HUES48 (cell line): ENCODE results near the gene MFRP.
A peak's percentile ranks its signal among the peaks of the same experiment; 100 is the strongest.

Source experiments
- H3K27ac ChIP-seq: one replicate; pipeline ENCODE4 v1.7.0; 2013; ENCODE audit warnings: low read depth, low read length, inconsistent platforms
- H3K27me3 ChIP-seq: 2 replicates; pipeline ENCODE4 v1.6.1; 2013; ENCODE audit warnings: mild to moderate bottlenecking, low read length; ENCODE audit not compliant: control insufficient read depth, insufficient read depth
- H3K36me3 ChIP-seq: 2 replicates; pipeline ENCODE4 v1.6.1; 2013; ENCODE audit warnings: low read length; ENCODE audit not compliant: control insufficient read depth, insufficient read depth
- H3K4me1 ChIP-seq: 2 replicates; pipeline ENCODE4 v1.6.1; 2013; ENCODE audit warnings: mild to moderate bottlenecking, low read length; ENCODE audit not compliant: control insufficient read depth, insufficient read depth
- H3K4me3 ChIP-seq: 2 replicates; pipeline ENCODE4 v1.5.1; 2013; ENCODE audit warnings: mild to moderate bottlenecking, low read depth, low read length
- H3K9ac ChIP-seq: 2 replicates; pipeline ENCODE4 v1.6.1; 2013; ENCODE audit warnings: mild to moderate bottlenecking, low read depth, low read length, moderate library complexity
- H3K9me3 ChIP-seq: 2 replicates; pipeline ENCODE4 v1.6.1; 2013; ENCODE audit warnings: low read length; ENCODE audit not compliant: control insufficient read depth, insufficient read depth

The MFRP gene

DNA sequence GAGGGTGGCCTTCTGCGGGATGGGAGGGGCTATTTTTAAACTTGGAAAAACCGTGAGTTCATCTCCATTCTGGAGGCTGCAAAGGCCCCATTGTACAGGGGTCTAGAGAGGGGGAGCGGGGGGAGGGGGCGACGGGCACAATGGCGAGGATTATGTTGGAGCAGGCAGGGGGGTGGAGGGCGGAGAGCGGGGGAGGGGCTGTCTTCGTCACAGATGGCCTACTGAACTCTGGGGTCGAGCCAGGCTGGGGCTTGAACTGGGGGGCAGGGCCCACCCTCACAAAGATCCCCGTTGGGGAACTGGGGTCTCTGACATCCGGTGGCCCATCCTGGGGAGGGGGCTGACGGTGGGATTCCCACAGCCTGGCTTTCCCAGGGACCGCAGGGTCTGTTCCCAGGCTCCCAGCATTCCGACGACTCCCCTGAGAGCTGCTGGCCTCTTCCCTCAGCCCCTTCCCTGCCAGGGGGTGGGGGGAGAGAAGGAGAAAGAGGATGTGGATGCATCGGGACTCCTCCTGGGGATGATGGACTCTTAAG lies 26.2 kb downstream of the MFRP start:
- Histone ChIP-seq H3K36me3 (no peaks in the 10 kb centered on the region), H3K9me3 (no peaks in the 10 kb centered on the region), H3K9ac (no peak overlapping the region), H3K4me3 (peak overlapping the region; percentile 56), H3K27ac (peak overlapping the region; percentile 78), H3K27me3 (peaks cover 31% of the 10 kb centered on the region), H3K4me1 (peaks cover 45% of the 10 kb centered on the region)

GRCh38 chr11:119319700-119320239 lies 26.7 kb downstream of the MFRP start:
- Histone ChIP-seq H3K9me3 (no peaks in the 10 kb centered on the region), H3K4me3 (no peak overlapping the region), H3K36me3 (no peaks in the 10 kb centered on the region), H3K27me3 (peaks cover 36% of the 10 kb centered on the region), H3K9ac (no peak overlapping the region), H3K4me1 (peaks cover 50% of the 10 kb centered on the region), H3K27ac (no peak overlapping the region)

- H3K36me3 ChIP-seq = no peaks in the 10 kb centered on the region
- H3K27ac ChIP-seq = peak overlapping the region; percentile 66
- H3K9ac ChIP-seq = no peak overlapping the region
- no peaks in the 10 kb centered on the region for H3K9me3 ChIP-seq
- peaks cover 53% of the 10 kb centered on the region for H3K4me1 ChIP-seq
- H3K4me3 ChIP-seq = no peak overlapping the region
- peaks cover 40% of the 10 kb centered on the region for H3K27me3 ChIP-seq
Measured at GRCh38 chr11:119319136-119319699, 27.3 kb downstream of the MFRP start.

- peaks cover 2% of the 10 kb centered on the region; the same call in 1 of the 2 replicates for H3K36me3 ChIP-seq
- H3K4me1 ChIP-seq = peaks cover 50% of the 10 kb centered on the region
- no peak overlapping the region for H3K9ac ChIP-seq
- peaks cover 40% of the 10 kb centered on the region for H3K27me3 ChIP-seq
- H3K27ac ChIP-seq = peak overlapping the region; percentile 66
- 0 out of 2 replicates have a peak overlapping the region, but pooled peaks have one; percentile 24 for H3K4me3 ChIP-seq
- no peaks in the 10 kb centered on the region for H3K9me3 ChIP-seq
Measured at GRCh38 chr11:119318240-119319135, 28.0 kb downstream of the MFRP start.

DNA sequence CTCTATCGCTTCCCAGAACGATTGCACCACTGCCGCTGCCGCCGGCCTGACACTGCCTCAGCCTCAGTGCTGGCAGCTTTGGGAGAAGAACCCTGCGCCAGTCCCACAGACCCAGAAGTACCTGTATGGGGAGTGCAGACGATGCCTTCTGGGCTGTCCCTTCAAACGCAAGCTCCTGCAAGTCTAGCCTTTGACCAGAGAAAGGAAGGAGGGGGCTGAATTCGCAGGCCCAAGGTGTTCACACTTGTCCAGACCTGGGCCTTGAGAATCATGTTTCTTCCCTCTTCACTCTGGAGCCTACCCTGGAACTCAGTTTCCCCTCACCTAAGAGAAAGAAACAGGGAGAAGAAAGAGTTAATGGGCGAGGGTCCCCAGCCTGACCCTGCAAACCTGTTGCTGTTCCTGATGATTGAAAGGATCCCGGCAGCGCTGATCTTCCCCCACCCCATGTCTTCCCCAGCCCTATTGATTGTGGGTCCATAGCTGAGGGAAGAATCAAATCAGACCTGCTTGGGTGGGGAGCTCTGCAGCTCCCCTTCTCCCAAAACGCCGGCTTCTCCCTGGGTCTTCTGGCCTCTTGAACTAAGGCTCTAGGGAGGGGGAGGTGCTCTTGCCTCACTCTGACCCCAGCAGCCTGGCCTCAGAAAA lies 28.8 kb downstream of the MFRP start:
- H3K4me1 ChIP-seq = peaks cover 50% of the 10 kb centered on the region
- peaks cover 7% of the 10 kb centered on the region; the same call in 1 of the 2 replicates for H3K36me3 ChIP-seq
- H3K27me3 ChIP-seq = peaks cover 40% of the 10 kb centered on the region
- no peaks in the 10 kb centered on the region for H3K9me3 ChIP-seq
- H3K9ac ChIP-seq = no peak overlapping the region
- H3K4me3 ChIP-seq = peak overlapping the region; percentile 54
- no peak overlapping the region for H3K27ac ChIP-seq

DNA sequence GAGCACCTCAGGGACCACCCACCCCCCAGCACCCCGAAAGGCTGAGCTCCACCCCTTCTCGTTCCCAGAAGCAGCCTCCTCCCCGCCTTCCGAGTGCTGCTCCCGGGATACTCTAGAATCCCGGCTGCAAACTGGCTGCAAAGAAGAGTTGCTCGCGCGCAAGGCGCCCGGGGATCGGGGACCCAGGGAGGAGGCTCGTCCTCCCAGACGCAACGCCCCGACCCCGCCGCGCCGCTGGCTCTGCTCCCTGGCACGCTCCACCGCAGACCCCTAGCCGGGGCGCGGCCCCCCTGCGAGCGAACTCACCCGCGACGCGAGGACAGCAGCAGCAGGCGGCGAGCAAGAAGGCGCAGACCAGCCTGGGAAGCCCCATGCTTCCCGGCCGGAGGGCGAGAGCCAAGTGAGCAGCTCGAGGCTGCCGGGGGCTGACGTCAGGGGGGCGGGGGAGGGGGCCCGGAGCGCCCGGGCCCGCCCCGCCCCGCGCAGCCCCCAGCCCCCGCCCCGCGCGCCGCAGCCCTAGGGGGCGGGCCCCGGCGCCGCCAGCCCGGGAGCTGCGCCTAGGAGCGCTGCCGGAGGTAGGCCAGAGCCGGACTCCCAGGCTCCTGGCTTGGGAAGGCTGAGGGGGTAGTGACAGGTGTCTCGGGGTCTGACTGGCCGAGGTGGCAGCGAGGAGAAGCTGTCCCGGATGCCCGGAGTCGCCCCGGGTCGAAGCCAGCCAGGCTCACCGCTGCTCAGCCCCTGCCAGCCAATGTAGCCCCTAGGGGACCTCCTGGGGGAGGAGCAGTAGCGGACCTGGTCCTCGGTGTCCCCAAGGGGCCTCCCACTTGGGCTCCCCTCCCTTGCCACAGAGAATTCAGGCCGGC lies 29.5 kb downstream of the MFRP start, which contains the start of gene MCAM:
Gene MCAM (minus strand): TSS at position 402 of the 863 bp plus-strand sequence. CDS start 29 bp downstream, at position 373.
- Histone ChIP-seq H3K27me3 (peaks cover 40% of the 10 kb centered on the region), H3K9ac (peak within 1 kb of the TSS; percentile 32; the same call in 1 of the 2 replicates), H3K4me1 (peaks cover 50% of the 10 kb centered on the region), H3K4me3 (peak within 1 kb of the TSS; percentile 75), H3K27ac (no peak within 1 kb of the TSS), H3K36me3 (peaks cover 14% of the 10 kb centered on the region; the same call in 1 of the 2 replicates), H3K9me3 (no peaks in the 10 kb centered on the region)

DNA sequence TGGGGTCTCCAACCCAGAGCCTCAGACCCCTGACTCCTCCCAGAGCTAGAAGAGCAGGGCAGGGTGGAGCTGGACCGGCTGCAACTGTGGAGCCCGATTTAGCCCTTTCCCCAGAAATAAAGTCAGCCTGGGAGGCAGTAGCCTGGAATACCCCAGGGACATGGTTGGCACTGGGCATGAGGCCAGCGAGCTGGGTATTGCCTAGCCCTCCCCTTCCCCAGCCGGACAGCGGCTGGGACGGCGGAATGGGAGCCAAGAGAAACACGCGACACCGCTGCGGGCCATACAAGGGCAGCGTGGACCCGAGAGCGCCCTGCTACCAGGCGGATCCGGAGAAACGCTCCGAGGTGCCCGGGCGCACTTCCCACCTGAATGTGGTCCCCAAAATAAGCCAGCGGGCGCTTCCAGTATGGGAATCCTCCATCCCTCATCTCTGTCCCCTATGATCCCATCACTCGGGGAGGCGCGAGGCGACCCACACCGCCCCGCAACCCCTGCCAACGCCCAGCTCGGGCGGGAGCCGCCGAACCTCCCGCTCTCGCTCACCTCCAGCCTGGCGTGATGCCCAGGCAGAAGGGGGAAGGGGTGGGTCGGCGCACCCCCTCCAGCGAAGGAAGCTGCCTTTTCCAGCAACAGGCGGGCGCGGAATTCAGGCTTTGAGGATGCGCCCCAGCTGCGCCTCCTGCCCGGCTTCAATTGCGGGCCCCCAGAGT lies 30.3 kb downstream of the MFRP start:
- no peak overlapping the region for H3K27ac ChIP-seq

DNA sequence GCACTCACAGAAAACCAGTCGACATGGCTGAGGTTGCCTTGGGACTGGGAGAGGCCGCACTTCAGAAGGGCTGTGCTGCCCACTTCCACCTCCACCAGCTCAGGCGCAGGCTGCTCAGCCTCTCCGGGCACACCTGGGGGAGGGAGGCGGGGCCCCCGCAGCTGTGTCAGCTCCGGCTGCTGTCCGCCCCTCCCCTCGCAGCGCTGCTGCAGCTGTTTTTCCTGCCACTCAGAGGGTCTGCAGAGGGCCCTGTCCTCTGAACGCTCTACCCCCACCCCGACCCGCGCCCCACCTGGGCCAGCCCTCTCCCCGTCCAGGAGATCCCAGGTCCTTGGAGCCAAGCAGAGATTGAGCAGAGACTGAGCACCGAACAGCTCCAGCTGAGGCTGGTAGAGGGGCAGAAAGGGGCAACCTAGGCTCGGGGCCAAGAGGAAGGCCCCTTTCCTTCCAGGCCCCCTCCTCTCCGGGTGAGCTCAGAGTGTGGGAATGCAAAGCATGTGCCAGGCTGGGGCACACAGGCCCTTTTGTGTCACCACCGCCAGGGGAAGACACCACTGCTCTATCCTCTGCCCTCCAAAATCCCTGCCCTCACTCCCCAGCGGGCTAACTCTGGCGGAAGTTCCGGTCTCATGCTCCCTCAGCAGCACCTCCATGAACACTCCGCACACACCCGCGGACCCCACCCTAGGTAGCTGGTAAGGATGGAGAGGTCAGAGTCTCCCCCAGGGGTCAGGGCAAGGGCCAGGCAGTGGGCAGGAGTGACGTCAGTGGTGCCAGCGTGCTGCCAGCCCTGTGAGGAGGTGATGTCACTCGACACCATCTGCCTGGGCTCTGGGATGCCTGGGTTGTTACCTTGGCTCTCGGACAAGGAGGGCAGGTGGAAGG lies 31.1 kb downstream of the MFRP start:
- peaks cover 48% of the 10 kb centered on the region for H3K4me1 ChIP-seq
- peaks cover 26% of the 10 kb centered on the region for H3K36me3 ChIP-seq
- peak overlapping the region; percentile 75 for H3K4me3 ChIP-seq
- peak overlapping the region; percentile 31; the same call in 1 of the 2 replicates for H3K9ac ChIP-seq
- peaks cover 40% of the 10 kb centered on the region for H3K27me3 ChIP-seq
- H3K9me3 ChIP-seq = no peaks in the 10 kb centered on the region
- peak overlapping the region; percentile 44 for H3K27ac ChIP-seq

More for the DNA sequence above, 30.3 kb downstream of the MFRP start:
- Histone ChIP-seq H3K4me1 (peaks cover 50% of the 10 kb centered on the region), H3K27me3 (peaks cover 40% of the 10 kb centered on the region), H3K9me3 (no peaks in the 10 kb centered on the region), H3K9ac (0 out of 2 replicates have a peak overlapping the region, but pooled peaks have one; percentile 31), H3K36me3 (peaks cover 20% of the 10 kb centered on the region; the same call in 1 of the 2 replicates), H3K4me3 (peak overlapping the region; percentile 75)

DNA sequence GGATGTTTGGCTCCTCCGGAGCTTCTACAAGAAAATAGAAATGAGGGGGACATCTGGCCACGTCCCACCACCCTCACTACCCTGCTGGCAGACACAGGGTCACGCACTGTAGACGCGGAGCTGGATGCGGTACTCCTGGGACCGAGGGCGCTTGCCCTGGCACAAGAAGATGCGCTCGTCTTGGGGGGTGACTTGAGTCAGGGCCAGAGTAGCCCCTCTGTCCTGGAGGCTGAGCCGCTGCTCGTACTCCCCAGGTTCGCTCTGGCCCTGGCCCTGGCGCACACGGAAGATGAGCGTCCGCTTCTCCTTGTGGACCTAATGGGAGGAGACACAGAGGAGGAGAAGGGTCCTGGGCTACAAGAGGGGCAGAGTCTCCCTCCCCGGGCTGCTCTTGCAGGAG lies 31.8 kb downstream of the MFRP start:
- Histone ChIP-seq H3K4me1 (peaks cover 43% of the 10 kb centered on the region), H3K27me3 (peaks cover 40% of the 10 kb centered on the region), H3K27ac (no peak overlapping the region), H3K9ac (peak overlapping the region; percentile 22; the same call in 1 of the 2 replicates), H3K4me3 (peak overlapping the region; percentile 75), H3K9me3 (no peaks in the 10 kb centered on the region), H3K36me3 (peaks cover 32% of the 10 kb centered on the region)
